Endothelial cell of umbilical vein (primary cell): Measurements from ENCODE around the gene LMAN2L. TPM values are rescaled to one million over a fixed set of nuclear protein-coding genes. Genes with fewer than 3 reads are reported as not detected.

Experiments used
- BruUV-seq: library from RNA; stranded (reverse); fragments of 400-500 nt; replicated peaks from 2 replicates; lab custom pipeline; 2021; lab: Mats Ljungman, UMichigan
- CTCF ChIA-PET: fragments of 300-600, 350-600 bp; sonication (Branson Sonifier 250); formaldehyde crosslinking; loops from one replicate; lab custom pipeline; 2021; ENCODE audit warnings: antibody characterized with exemption, inconsistent platforms; lab: Charles Lee
- POLR2A ChIA-PET: fragments of 300-600, 350-600 bp; sonication (Branson Sonifier 250); formaldehyde crosslinking; loops from one replicate; lab custom pipeline; 2021; ENCODE audit warnings: antibody characterized with exemption, inconsistent platforms; lab: Charles Lee
- DNase-seq: peaks from one replicate; pipeline ENCODE4 v3.0.0-alpha.2; 2011; ENCODE audit warnings: low read depth, low spot score
- FAIRE-seq: peaks from 2 replicates; lab custom pipeline; 2011; peaks lifted over from hg19 to GRCh38; lab: Jason Lieb, UNC
- H2AFZ ChIP-seq: 2 replicates; pipeline ENCODE4 v1.6.0; 2012; ENCODE audit warnings: low read depth, low read length, control low read depth, inconsistent platforms
- H3K27ac ChIP-seq: 2 replicates; pipeline ENCODE4 v1.5.1; 2011; ENCODE audit warnings: low read depth, mild to moderate bottlenecking, control low read depth, low read length, moderate library complexity; ENCODE audit not compliant: insufficient read depth
- H3K27me3 ChIP-seq, 2 experiments: 2 replicates each; pipeline versions ENCODE4 v1.6.0 to v1.6.1; 2011; ENCODE audit warnings: low read length in 2 of 2, mixed read lengths in 1 of 2; ENCODE audit not compliant: control insufficient read depth in 2 of 2, insufficient read depth in 2 of 2
- H3K36me3 ChIP-seq, 2 experiments: 2 replicates in 1 of 2; 3 replicates in 1 of 2; pipeline ENCODE4 v1.5.1; 2011; ENCODE audit warnings: low read length in 2 of 2, mild to moderate bottlenecking in 1 of 2, moderate library complexity in 1 of 2; ENCODE audit not compliant: control insufficient read depth in 2 of 2, insufficient read depth in 2 of 2; ENCODE audit errors: extremely low read depth in 1 of 2
- H3K4me1 ChIP-seq: 3 replicates; pipeline ENCODE4 v1.5.1; 2011; ENCODE audit warnings: mild to moderate bottlenecking, low read length; ENCODE audit not compliant: control insufficient read depth, insufficient read depth; ENCODE audit errors: extremely low read depth
- H3K4me2 ChIP-seq: 2 replicates; pipeline ENCODE4 v1.6.1; 2011; ENCODE audit warnings: low read length, control low read depth, mixed read lengths; ENCODE audit not compliant: insufficient read depth
- H3K4me3 ChIP-seq, 3 experiments: fragments of 200-600 bp in 1 of 3; sonication (generic), shearing (Covaris generic) in 1 of 3; replicated peaks in 1 of 3; 2 replicates each; pipeline ENCODE4 v1.5.1; 2011 to 2016; ENCODE audit warnings: control low read depth in 3 of 3, low read length in 3 of 3, mild to moderate bottlenecking in 2 of 3, inconsistent platforms in 1 of 3, low read depth in 1 of 3, moderate library complexity in 1 of 3; ENCODE audit not compliant: insufficient read depth in 1 of 3
- H3K79me2 ChIP-seq: 2 replicates; pipeline ENCODE4 v1.6.0; 2012; ENCODE audit warnings: low read length, inconsistent platforms; ENCODE audit not compliant: control insufficient read depth, insufficient read depth
- H3K9ac ChIP-seq: replicated peaks from 2 replicates; pipeline ENCODE3; 2011; ENCODE audit warnings: low read length, control low read depth; ENCODE audit not compliant: insufficient read depth; ENCODE audit errors: extremely low read depth
- H3K9me1 ChIP-seq: replicated peaks from 3 replicates; pipeline ENCODE4 v1.6.0; 2011; ENCODE audit warnings: mild to moderate bottlenecking, low read length; ENCODE audit not compliant: control insufficient read depth, insufficient read depth; ENCODE audit errors: extremely low read depth
- H3K9me3 ChIP-seq: replicated peaks from 2 replicates; pipeline ENCODE4 v1.5.1; 2012; ENCODE audit warnings: low read length, inconsistent platforms; ENCODE audit not compliant: control insufficient read depth, insufficient read depth
- H4K20me1 ChIP-seq: replicated peaks from 2 replicates; pipeline ENCODE3; 2011; ENCODE audit warnings: mild to moderate bottlenecking, low read length; ENCODE audit not compliant: control insufficient read depth, insufficient read depth; ENCODE audit errors: extremely low read depth
- EZH2 ChIP-seq: IDR thresholded peaks from 2 replicates; pipeline ENCODE4 v1.6.1; 2012; ENCODE audit warnings: borderline replicate concordance, low read depth, mild to moderate bottlenecking, moderate library complexity, low read length, inconsistent platforms; ENCODE audit not compliant: severe bottlenecking
- FOS ChIP-seq: IDR thresholded peaks from 2 replicates; pipeline ENCODE4 v1.6.1; 2011; ENCODE audit warnings: mild to moderate bottlenecking, low read length, moderate library complexity, borderline replicate concordance; ENCODE audit not compliant: insufficient read depth
- GATA2 ChIP-seq: IDR thresholded peaks from 2 replicates; pipeline ENCODE4 v1.7.0; 2011; ENCODE audit warnings: low read depth, mild to moderate bottlenecking, moderate library complexity, mixed read lengths, low read length; ENCODE audit not compliant: insufficient read length, insufficient read depth
- JUN ChIP-seq: IDR thresholded peaks from 2 replicates; pipeline ENCODE4 v1.6.1; 2011; ENCODE audit warnings: borderline replicate concordance, low read depth; ENCODE audit not compliant: insufficient read length, insufficient read depth
- MYC ChIP-seq: IDR thresholded peaks from one replicate; pipeline ENCODE4 v1.6.1; 2011; ENCODE audit warnings: mild to moderate bottlenecking, low read depth, low read length
- POLR2A ChIP-seq: IDR thresholded peaks from 2 replicates; pipeline ENCODE4 v1.6.1; 2012; ENCODE audit warnings: low read depth, mild to moderate bottlenecking, control low read depth, low read length
- POLR2AphosphoS5 ChIP-seq: IDR thresholded peaks from 2 replicates; pipeline ENCODE4 v1.6.1; 2012; ENCODE audit warnings: low read depth, mild to moderate bottlenecking, control low read depth, low read length, moderate library complexity; ENCODE audit not compliant: insufficient read depth
- dilution Hi-C: fragments of 300-500 bp; cut with MboI; formaldehyde crosslinking; loops from one replicate; pipeline ENCODE4 v1.15.0; 2019; ENCODE audit warnings: low sequenced_read_pairs; ENCODE audit not compliant: extremely low pct_ligation_motif_present
- intact Hi-C: fragments of 100-400 bp; cut with micrococcal nuclease; formaldehyde crosslinking; loops from one replicate; pipeline ENCODE4 v1.10.0; 2022
- polyA plus RNA-seq, 4 experiments: library from polyadenylated mRNA; depleted of rRNA in 3 of 4; stranded (reverse) in 3 of 4; unstranded in 1 of 4; fragments of >200 nt; gene quantifications; 2 replicates each; pipeline versions ENCODE4 v1.2.1 to v1.2.3, GENCODE V29; 2011 to 2012; ENCODE audit warnings: missing spikeins in 1 of 4
- total RNA-seq: library from RNA; stranded (reverse); gene quantifications from 2 replicates; pipeline ENCODE4 v1.2.3, GENCODE V29; 2021
- TF ChIP-seq, protein P1 (sequence below), 2 donors: IDR thresholded peaks; 1 replicate in 1 of 2; 2 replicates in 1 of 2; pipeline ENCODE4 v1.5.1; 2011; ENCODE audit warnings: low read length in 2 of 2, mild to moderate bottlenecking in 2 of 2, moderate library complexity in 2 of 2, control low read depth in 1 of 2, inconsistent platforms in 1 of 2, low read depth in 1 of 2; ENCODE audit not compliant: insufficient read depth in 1 of 2; ENCODE audit errors: extremely low read depth in 1 of 2
- TF ChIP-seq, protein P2 (sequence below): IDR thresholded peaks from 2 replicates; pipeline ENCODE4 v1.6.1; 2011; ENCODE audit not compliant: insufficient read depth, insufficient read length

The LMAN2L gene
- total and polyA plus RNA-seq, 2 donors (not counting 3 experiments of a cell fraction or from before 2014, with no cell fraction given) = 15.4 to 20.5 TPM

DNA sequence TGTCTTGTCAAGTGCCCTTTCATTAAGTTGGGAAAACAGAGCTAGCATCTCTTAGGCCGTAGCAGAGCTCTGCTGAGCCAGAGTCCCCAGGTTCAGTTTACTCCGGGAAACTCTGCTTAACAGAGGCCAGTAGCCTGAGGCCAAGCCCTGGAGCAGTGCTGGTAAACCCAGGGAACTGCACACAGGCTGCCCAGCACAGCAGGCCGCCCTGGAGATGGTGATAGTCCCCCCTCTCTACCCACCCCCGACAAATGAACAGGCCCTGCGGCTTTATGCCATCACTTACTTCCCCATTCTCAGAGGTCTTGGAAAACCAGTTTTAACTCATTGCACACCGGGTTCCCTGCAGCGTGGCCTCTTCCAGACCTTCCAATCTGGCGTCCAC, 24.4 kb upstream of the LMAN2L start:
- H2AFZ ChIP-seq = no peak overlapping the region
- H3K4me1 ChIP-seq = peaks cover 16% of the 10 kb centered on the region
- H3K9ac ChIP-seq = no peak overlapping the region
- no peaks in the 10 kb centered on the region for H3K9me3 ChIP-seq
- no peaks in the 10 kb centered on the region for H3K9me1 ChIP-seq
- dilution Hi-C loops (no loop called here), intact Hi-C loops (loop anchor here (5.0 kb wide), 3 partner anchors 38 to 227 kb away; partner anchors contain the start of gene ARID5A)
- no peaks in the 10 kb centered on the region for H3K79me2 ChIP-seq
- BruUV-seq = no TSS peak
- ChIA-PET CTCF (interaction anchor here (0.9 to 2.4 kb wide), 8 partner anchors 15 to 210 kb away, joined by 3 to 6 read pairs (median 4); no protein-coding TSS in a partner anchor), POLR2A (no interaction called here)
- H3K36me3 ChIP-seq = no peaks in the 10 kb centered on the region
- H3K27me3 ChIP-seq = no peaks in the 10 kb centered on the region
- H3K4me3 ChIP-seq = no peak overlapping the region
- no peaks in the 10 kb centered on the region for H4K20me1 ChIP-seq
- no peak for DNase-seq
- peak; percentile 35 for FAIRE-seq
- TF ChIP-seq FOS (no peak), EZH2 (no peak), MYC (no peak), GATA2 (no peak), JUN (no peak), POLR2A (no peak), POLR2AphosphoS5 (no peak)
- TF ChIP-seq, protein P1, sequence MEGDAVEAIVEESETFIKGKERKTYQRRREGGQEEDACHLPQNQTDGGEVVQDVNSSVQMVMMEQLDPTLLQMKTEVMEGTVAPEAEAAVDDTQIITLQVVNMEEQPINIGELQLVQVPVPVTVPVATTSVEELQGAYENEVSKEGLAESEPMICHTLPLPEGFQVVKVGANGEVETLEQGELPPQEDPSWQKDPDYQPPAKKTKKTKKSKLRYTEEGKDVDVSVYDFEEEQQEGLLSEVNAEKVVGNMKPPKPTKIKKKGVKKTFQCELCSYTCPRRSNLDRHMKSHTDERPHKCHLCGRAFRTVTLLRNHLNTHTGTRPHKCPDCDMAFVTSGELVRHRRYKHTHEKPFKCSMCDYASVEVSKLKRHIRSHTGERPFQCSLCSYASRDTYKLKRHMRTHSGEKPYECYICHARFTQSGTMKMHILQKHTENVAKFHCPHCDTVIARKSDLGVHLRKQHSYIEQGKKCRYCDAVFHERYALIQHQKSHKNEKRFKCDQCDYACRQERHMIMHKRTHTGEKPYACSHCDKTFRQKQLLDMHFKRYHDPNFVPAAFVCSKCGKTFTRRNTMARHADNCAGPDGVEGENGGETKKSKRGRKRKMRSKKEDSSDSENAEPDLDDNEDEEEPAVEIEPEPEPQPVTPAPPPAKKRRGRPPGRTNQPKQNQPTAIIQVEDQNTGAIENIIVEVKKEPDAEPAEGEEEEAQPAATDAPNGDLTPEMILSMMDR (IDR thresholded peaks at IDR 0.05; ENCODE audit: extremely low read depth in 1 of 2, insufficient read depth in 1 of 2, low read depth in 1 of 2, low read length in 2 of 2) = no peak
- TF ChIP-seq, protein P2, sequence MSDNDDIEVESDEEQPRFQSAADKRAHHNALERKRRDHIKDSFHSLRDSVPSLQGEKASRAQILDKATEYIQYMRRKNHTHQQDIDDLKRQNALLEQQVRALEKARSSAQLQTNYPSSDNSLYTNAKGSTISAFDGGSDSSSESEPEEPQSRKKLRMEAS = no peak
- no peak overlapping the region for H3K27ac ChIP-seq
- no peak overlapping the region for H3K4me2 ChIP-seq
